IPS-NIHi11 (cell line): ENCODE results near the gene TBC1D9B.
"Not testable (repeated sequence)": the region's sequence is repeated elsewhere in the genome, so short reads cannot be mapped to it uniquely, and the experiment has no call there.

Source experiments
- DNase-seq: peaks from one replicate; pipeline ENCODE4 v3.0.0; 2012; ENCODE audit warnings: mixed read lengths, low spot score

The TBC1D9B gene

DNA sequence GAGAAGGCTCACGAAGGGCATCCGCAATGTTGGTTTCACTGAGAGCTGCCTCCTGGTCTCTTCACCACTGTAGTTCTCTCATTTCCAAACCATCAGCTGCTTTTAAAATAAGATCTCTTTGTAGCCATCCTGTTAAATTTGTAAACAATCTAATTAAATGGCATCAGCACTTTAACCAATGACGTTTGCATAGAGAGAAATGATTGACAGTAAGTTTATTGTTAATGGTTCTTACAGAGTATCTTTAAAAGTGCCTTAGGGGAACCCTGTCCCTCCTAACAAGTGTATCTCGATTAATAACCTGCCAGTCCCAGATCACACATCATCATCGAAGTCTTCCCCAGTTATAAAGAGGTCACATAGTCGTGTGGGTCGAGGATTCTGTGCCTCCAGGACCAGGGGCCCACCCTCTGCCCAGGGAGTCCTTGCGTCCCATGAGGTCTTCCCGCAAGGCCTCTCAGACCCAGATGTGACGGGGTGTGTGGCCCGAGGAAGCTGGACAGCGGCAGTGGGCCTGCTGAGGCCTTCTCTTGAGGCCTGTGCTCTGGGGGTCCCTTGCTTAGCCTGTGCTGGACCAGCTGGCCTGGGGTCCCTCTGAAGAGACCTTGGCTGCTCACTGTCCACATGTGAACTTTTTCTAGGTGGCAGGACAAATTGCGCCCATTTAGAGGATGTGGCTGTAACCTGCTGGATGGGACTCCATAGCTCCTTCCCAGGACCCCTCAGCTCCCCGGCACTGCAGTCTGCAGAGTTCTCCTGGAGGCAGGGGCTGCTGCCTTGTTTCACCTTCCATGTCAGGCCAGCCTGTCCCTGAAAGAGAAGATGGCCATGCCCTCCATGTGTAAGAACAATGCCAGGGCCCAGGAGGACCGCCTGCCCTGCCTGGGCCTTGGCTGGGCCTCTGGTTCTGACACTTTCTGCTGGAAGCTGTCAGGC is 70.4 kb downstream of the TBC1D9B start:
- DNase-seq = no peak

DNA sequence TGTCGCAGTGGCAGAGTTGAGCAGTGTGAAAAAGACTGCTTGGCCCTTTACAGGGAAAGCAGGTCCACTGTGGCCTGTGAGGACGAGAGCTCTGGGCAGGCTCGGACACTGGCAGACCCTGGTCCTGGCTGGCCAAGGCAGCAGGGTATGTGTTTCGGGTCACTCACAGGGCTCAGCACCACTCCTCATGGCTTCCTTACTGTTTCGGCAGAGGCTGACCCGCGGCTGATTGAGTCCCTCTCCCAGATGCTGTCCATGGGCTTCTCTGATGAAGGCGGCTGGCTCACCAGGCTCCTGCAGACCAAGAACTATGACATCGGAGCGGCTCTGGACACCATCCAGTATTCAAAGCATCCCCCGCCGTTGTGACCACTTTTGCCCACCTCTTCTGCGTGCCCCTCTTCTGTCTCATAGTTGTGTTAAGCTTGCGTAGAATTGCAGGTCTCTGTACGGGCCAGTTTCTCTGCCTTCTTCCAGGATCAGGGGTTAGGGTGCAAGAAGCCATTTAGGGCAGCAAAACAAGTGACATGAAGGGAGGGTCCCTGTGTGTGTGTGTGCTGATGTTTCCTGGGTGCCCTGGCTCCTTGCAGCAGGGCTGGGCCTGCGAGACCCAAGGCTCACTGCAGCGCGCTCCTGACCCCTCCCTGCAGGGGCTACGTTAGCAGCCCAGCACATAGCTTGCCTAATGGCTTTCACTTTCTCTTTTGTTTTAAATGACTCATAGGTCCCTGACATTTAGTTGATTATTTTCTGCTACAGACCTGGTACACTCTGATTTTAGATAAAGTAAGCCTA is 71.3 kb downstream of the TBC1D9B start:
- no peak for DNase-seq

DNA sequence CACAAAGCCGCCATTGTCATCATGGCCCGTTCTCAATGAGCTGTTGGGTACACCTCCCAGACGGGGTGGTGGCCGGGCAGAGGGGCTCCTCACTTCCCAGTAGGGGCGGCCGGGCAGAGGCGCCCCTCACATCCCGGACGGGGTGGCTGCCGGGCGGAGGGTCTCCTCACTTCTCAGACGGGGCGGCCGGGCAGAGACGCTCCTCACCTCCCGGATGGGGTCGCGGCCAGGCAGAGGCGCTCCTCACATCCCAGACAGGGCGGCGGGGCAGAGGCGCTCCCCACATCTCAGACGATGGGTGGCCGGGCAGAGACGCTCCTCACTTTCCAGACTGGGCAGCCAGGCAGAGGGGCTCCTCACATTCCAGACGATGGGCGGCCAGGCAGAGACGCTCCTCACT is 72.8 kb downstream of the TBC1D9B start:
- not testable (repeated sequence) for DNase-seq

DNA sequence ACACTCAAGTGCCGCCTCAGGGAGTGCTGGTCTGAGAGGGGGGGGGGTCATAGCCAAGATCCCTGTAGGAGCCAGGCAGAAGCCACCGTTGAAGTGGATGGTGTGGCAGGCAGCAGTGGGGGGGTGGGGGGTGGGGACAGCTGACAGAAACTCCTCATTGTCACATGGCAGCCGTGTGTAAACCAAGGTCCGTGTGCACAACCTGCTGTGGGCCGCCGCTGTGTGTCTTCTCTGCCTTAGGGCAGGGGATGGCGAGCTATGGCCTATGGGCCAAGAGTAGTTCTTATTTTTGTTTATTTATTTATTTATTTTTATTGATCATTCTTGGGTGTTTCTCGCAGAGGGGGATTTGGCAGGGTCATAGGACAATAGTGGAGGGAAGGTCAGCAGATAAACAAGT is 73.6 kb downstream of the TBC1D9B start:
- no peak for DNase-seq

DNA sequence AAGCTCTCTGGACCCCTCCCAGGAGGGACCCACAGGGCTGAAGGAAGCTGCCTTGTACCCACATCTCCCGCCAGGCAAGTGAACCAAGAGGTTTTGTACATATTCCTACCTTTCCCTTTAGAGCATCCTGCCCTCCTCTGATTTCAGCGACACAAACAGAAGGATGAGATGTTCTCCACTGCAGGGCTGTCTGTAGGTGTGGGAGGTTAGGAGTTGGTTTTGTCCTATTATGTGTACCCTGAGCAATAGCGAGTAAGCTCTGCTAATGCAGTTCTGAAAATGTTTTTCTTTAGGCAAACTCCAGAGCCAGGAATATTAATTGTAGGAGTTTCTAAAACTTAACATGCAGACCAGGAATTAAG is 74.0 kb downstream of the TBC1D9B start:
- no peak for DNase-seq

DNA sequence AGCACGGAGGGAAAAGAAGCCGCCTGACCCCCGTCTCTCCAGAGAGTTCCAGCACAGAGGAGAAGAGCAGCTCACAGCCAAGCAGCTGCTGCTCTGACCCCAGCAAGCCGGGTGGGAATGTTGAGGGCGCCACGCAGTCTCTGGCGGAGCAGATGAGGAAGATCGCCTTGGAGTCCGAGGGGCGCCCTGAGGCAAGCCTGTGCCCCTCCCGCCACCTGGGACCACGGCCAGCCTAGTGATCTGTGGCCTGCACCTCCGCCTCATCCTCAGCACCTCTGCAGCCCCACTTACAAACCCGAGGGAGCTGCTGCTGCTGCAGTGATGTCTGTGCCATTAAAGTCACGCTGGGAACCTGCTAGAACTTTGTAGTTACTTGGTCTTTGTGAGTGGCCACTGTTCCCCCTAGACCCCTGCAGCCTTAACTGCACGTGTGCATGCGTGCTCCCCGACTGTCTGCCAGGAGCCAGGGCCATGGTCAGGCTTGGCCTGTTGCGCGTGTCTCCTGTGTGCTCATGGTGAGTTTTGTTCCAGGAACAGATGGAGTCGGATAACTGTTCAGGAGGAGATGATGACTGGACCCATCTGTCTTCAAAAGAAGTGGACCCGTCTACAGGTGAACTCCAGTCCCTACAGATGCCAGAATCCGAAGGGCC is 74.5 kb downstream of the TBC1D9B start:
- DNase-seq = no peak

DNA sequence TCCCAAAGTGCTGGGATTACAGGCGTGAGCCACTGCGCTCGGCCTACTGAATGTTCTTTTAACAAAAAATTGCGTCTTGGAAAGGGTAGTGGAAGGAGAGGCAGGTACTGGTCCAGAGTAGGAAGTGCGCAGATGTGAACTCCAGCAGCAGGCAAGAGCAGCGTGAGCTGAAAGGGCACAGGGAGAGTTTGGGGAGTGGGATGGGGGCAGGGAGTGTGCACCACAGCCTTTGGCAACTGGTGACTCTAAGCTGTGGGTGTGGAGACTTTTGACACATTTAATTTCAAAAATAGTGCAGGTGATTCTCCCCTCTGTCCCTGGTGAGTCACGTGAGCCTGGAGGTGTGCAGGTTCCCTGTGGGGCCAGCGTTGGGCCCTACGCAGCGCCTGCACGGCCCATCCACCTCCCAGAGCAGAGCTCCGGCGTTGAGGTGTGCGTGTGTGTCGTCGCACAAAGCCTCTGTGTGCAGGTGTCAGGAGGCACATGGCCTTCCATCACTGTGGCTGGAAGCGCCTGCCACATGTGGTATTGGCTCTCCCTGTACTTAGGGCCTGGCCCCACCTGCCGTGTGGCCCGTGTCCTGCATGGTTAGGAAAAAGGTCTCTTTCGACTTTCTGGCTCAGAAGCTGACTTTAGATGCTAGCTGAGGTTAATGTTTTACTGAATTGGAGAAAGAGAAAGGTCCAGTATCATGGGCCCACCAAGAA is 75.5 kb downstream of the TBC1D9B start:
- DNase-seq = no peak

DNA sequence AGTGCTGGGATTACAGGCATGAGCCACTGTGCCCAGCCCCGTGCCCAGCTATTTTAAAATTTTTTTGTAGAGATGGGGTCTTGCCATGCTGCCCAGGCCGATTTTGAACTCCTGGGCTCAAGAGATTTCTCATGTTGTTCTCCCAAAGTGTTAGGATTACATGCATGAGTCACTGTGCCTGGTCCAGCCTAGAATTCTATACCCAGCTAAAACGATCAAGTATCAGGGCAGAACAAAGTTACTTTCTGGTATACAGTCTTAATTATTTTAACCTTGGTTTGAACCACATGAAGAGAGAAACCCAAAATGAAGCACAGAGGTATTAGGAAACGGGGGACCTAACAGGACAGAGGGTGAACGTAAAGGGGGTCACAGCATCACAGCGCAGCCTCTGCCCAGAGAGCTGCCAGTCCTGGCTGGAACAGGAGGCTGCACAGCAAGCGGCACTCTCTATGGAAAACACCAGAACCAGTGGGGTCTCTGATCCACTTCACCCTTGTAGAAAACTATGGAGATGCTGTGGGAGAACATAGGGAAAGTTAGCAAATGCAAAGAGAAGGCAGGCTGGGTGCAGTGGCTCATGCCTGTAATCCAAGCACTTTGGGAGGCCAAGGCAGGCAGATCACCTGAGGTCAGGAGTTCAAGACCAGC is 76.8 kb downstream of the TBC1D9B start:
- no peak for DNase-seq

DNA sequence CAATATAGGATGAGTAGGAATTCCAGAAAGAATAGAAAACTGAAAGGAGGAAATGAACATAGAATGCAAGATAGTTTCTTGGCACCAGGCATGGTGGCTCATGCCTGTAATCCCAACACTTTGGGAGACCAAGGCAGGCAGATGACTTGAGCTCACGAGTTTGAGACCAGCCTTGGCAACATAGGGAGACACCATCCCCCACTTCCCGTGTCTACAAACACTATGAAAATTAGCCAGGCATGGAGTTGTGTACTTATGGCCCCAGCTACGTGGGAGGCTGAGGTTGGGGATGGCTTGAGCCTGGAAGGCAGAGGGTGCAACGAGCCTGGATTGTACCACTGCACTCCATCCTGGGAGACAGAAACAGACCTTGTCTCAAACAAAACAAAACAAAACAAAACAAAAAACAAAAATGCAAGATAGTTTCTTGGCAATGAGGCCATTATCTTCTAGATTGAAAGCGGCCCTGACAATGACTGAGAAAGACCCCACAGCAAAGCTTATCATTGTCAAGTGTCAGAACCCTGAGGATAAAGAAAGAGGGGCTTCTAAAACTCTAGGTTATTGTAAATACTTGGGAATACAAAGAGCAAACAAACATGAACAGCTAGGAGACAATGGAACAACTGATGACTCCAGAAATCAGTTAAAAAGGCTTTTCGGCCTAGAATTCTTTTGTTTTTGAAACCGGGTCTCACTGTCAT is 77.8 kb downstream of the TBC1D9B start:
- no peak for DNase-seq

DNA sequence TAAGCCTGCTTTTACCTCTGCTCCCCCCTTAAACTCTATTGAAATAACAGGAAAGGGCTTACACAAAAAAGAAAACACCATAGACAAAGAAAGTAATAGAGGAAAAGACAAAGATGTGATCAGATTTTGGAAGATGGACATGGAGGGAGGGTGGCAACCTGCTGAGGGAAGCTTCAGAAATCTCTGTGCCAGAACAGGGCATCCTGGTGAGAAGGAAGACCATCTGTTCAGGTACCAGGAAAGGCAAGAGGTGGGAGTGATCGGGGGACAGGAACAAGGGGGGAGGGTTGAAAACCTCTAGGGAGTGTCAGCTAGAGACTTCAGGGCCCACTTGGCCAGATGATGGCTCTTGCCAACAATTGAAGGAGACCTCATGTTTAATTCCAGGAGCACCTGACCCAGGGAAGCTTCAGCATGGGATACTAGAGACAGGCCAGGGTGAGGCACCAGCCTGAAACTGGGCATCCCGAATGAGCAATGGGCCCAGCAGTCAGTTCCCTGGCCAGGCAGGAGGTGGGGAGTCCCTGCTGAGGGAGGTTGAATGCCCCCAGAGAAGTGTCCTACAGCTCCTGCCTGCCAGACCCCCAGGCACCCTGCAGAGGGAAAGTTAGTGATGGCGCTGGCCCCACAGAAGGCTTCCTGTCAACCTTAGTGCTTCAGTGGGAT is 78.8 kb downstream of the TBC1D9B start:
- no peak for DNase-seq

DNA sequence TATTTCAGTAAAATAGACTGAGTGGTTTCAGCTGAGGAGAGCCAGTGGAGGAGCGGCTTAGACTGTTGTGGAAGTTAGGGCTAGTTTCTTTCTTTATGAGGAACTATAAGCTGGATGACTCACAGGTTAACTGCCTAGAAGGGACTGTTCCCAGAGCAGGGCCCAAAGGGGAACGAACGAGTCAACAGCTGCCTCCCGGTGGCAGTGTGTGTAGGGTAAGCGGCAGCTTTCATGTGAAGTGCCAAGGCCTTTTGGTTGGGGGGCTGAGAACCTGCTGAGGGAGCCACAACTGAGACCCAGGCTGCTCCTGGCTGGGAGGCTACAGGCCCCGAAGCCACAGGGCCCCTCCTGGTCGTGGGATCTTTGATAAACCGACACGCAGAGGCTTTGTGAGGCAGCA is 80.0 kb downstream of the TBC1D9B start:
- no peak for DNase-seq

DNA sequence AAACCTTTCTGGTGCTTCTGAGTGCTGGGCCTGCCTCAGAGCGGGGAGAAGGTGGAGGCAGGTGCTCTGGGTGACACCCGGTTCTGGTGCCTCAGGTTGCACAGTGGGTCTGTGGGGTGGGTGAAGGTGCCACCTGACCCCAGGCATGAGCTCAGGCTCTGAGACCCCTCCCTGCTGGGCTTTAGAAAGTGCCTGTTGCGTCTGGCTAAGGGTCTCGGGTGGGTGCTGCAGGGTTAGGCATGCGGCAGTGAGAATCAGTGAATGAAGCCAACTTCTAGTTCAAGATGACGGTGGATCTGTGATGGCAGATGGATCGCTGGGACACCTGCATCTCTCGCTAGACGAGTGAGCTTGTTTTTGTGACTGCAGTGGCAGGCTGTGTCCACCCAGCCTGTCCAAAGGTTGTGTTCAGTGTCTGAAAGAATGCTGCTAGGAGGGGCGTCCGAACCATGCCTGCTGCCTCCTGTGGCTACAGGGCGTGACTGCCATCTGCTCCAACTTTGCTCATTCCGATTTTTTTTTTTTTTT is 82.0 kb downstream of the TBC1D9B start:
- DNase-seq = no peak

DNA sequence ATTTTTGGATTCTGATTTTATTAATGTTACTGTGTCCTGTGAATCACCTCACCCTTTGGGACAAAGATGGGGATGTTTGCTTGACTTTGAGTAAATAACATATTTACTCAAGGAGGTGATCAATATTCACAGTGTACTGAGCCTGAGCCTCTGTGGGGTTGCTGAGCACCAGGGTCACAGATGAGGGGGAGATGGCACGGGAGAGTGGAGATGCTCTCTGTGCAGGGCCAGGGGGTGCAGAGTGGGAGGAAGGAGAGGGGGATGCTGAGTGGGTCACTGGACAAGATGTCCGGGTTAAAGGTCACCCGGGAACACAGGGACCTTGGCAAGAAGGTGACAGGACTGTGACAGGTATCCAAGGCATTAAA is 83.0 kb downstream of the TBC1D9B start:
- DNase-seq = no peak

DNA sequence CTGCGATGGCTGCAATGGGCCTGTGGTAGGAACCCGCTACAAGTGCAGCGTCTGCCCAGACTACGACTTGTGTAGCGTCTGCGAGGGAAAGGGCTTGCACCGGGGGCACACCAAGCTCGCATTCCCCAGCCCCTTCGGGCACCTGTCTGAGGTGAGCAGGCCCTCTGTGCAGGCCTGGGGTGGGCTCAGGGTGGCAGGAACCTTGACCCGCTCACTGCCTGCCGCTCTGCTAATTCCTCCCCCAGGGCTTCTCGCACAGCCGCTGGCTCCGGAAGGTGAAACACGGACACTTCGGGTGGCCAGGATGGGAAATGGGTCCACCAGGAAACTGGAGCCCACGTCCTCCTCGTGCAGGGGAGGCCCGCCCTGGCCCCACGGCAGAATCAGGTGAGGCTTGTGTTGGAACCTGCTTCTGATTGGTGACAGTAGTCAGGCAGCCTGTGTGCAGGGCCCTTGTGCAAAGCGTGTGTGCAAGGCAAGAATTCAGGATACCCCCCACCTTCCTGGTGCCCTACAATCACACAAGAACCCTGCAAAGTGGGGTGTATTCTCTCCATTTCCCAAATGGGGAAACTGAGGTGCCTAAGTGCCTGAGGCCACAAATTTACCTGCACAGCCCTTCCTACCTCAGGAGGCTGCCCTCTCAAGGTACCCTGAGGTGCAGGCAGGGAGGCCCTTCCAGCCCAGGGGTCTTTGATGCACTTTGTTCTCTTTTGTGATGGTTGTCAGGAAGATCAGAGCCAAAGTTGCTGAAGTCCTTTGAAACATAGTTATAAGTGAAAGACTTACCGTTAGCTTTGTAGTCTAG is 83.6 kb downstream of the TBC1D9B start:
- no peak for DNase-seq

DNA sequence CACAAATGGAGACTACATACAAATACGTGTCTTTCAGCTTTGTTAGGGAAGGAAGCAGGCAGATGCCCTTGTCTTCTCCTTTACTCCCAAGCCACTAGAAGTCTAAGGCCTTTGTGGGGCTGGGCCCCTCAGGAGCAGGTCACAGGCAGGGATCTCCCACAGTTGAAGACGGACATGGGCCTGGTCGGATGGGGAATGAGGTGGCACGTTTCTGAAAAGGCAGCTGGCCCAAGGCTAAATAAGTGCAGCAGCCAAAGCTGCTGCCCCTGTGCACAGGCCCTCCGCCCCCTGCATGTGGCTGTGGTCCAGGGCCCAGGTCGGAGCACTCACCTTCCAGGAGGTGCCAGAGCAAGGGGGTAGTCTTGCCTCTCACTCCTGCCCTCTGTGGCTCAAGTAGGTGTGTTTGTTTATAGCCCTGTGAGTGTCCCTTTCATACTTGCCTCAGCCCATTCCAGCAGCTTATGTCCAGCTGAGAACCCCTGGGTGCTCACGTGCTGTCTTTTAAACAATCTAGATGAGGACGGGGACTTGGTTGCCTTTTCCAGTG is 85.2 kb downstream of the TBC1D9B start:
- DNase-seq = no peak

DNA sequence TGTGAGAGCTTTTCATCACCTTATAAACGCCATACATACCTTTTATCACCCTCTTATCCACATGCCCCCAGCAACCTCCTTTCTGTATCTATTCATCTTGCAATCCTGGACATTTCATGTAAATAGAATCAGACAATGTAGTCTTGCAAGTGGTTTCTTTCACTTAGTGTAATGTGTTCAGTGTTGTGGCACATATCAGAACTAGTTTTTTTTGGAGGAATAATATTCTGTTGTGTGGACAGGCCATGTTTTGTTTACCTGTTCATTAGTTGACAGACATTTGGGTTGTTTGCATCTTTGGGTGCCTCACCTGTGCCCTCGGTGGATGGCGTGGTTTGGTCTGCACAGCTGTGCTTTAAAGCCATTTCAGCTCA is 85.7 kb downstream of the TBC1D9B start:
- DNase-seq = no peak

DNA sequence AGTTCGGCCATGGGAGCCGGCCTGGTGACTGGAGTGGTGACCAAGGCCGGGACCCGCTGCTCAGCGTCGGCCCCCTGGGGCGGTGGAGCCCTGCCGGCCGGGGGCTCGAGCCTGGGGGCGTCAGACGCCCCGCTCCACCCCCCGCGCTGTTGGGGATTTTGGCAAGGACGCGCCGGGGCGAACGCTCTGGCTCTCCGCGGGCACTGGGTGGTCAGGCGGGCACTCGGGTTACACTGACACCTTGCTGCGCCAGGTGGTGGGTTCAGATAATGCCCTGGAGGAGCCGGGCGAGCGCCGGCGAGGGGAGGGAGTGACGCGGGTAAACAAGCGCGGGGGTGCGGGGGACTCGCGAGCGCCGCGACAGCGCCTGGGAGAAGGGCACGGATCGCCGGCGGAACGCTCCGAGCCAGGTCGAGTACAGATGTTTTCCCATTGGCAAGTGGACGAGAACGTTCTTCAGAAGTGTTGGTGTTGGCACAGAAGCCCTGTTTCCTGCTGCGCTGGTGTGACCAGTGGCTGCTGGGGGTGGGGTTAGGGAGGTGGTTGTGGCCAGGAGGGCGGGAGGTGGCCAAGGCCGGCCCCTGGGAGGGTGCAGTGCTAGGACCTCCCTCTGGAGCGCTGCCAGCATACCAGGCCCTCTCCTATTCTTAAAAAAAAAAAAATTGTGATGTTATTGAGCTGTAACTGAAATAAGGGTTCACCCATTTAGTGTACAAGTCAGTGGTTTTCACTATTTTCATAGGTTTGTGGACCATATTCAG is 86.2 kb downstream of the TBC1D9B start:
- peak; percentile 90 for DNase-seq
